C4-2B (cell line): ENCODE data around the gene EIF3L.

ENCODE experiments used
- H3K27ac ChIP-seq: fragments of 450-650 bp; 2 replicates; pipeline ENCODE4 v1.5.1; 2017
- ZFX ChIP-seq: fragments of 450-650 bp; IDR thresholded peaks from 2 replicates; pipeline ENCODE4 v1.6.1; 2017
- TF ChIP-seq, protein P1 (sequence below): fragments of 450-650 bp; conservative IDR thresholded peaks from 2 replicates; pipeline ENCODE4 v1.5.1; 2017; ENCODE audit warnings: mild to moderate bottlenecking

EIF3L gene

DNA sequence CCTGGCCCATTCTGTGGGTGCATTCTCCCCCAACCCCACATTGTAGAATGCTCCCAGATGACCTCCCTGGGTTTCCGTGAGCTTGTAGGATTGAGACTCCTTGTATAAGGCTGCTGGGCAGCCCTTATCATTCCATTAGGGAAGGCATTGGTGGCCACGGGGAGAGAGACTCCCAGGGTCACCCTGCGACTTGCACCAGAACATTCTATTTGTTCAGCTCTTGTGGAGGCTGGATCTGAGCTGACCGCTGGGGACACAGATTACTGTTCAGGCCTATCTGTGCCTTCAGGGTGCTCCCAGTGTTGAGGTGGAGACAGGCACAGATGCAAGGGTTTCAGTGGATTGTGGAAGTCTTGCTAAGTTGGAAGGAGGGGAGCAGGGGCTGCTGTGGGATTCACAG, 74.7 kb downstream of the EIF3L start:
- no peak for TF ChIP-seq ZFX
- TF ChIP-seq, protein P1, sequence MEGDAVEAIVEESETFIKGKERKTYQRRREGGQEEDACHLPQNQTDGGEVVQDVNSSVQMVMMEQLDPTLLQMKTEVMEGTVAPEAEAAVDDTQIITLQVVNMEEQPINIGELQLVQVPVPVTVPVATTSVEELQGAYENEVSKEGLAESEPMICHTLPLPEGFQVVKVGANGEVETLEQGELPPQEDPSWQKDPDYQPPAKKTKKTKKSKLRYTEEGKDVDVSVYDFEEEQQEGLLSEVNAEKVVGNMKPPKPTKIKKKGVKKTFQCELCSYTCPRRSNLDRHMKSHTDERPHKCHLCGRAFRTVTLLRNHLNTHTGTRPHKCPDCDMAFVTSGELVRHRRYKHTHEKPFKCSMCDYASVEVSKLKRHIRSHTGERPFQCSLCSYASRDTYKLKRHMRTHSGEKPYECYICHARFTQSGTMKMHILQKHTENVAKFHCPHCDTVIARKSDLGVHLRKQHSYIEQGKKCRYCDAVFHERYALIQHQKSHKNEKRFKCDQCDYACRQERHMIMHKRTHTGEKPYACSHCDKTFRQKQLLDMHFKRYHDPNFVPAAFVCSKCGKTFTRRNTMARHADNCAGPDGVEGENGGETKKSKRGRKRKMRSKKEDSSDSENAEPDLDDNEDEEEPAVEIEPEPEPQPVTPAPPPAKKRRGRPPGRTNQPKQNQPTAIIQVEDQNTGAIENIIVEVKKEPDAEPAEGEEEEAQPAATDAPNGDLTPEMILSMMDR, result no peak
- H3K27ac ChIP-seq, result no peak overlapping the region

DNA sequence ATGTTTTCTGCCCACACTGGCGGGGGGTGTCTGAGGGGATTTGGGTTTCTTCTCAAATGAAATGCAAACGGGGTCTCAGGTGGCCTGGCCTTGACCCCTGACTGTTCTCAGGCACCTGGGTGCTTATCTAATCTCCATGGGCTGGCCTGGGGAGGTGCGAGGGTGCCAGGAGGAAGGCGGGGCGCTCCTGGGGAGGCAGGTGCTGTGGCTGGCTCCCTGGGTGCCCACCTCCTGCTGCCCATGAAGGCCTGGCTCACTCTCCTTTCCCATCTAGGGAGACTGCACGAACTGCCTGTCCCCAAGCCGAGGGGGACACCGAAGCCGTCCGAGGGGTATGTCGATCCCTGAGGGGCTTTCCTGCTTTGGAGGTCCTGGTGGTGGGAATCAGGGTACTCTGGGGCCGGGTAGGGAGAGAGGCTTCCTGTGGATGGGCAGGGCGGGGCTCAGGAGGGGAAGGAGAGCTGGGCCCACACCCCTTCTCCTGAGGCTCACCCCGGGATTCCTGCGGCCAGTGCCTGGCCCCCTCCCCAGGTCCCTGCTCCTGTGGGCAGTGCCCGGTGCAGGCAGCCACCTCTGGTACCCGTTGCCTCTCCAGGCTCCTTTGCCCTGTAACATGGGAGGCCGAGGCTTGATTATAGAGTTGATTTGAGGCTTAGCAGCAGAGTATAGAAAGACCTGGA, 75.3 kb downstream of the EIF3L start:
- TF ChIP-seq, protein P1, result no peak
- TF ChIP-seq ZFX, result no peak
- H3K27ac ChIP-seq, result no peak overlapping the region

DNA sequence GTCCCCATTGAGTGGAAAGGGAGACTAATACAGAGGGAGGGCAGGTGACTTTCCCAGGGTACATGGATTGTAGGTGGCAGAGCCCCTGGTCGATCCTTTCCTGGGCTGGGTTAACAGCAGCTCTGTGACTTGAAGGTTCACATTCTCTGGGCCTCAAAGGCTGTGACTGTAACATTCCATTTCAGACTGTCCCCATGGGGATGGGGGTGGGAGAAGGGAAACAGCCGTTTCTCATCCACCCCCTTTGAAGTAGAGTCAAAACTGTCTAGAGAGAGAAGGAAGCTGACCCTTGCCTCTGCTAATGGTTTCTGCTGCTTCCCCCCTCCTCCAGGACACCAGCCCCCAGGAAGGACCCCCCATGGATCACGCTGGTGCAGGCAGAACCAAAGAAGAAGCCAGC, 76.1 kb downstream of the EIF3L start:
- H3K27ac ChIP-seq, result no peak overlapping the region
- no peak for TF ChIP-seq ZFX
- TF ChIP-seq, protein P1, result no peak

DNA sequence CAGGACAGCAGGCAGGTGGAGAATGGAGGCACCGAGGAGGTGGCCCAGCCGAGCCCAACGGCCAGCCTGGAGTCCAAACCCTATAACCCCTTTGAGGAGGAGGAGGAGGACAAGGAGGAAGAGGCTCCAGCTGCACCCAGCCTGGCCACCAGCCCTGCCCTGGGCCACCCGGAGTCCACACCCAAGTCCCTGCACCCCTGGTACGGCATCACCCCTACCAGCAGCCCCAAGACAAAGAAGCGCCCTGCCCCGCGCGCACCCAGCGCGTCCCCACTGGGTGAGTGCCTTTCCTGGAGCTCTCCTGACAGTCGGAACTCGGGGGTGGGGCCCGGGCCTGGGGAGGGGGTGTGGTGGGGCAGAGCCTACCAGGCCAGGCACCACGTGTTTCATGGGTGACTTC, 76.5 kb downstream of the EIF3L start:
- H3K27ac ChIP-seq, result no peak overlapping the region
- no peak for TF ChIP-seq ZFX
- TF ChIP-seq, protein P1, result no peak

DNA sequence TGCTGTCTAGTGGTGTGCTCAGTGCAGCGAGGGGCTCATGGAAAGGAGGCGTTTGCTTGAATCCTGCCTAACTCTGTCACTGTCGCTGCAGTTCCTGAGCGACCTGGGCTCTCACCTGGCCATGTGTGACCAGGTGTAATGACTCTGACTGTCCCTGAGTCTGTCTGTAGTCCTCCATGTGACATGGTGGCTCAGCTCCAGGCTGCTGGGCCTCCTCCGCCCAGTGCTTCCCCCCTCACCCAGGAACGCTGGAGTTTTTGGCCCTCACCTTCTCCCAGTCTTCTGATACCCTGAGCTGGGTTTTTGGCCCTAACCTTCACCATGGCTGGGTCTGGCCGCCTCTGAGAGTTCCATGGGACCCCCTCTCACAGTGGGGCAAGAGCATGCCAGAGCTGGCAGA, 77.1 kb downstream of the EIF3L start:
- H3K27ac ChIP-seq, result no peak overlapping the region
- TF ChIP-seq, protein P1, result no peak
- TF ChIP-seq ZFX, result no peak

DNA sequence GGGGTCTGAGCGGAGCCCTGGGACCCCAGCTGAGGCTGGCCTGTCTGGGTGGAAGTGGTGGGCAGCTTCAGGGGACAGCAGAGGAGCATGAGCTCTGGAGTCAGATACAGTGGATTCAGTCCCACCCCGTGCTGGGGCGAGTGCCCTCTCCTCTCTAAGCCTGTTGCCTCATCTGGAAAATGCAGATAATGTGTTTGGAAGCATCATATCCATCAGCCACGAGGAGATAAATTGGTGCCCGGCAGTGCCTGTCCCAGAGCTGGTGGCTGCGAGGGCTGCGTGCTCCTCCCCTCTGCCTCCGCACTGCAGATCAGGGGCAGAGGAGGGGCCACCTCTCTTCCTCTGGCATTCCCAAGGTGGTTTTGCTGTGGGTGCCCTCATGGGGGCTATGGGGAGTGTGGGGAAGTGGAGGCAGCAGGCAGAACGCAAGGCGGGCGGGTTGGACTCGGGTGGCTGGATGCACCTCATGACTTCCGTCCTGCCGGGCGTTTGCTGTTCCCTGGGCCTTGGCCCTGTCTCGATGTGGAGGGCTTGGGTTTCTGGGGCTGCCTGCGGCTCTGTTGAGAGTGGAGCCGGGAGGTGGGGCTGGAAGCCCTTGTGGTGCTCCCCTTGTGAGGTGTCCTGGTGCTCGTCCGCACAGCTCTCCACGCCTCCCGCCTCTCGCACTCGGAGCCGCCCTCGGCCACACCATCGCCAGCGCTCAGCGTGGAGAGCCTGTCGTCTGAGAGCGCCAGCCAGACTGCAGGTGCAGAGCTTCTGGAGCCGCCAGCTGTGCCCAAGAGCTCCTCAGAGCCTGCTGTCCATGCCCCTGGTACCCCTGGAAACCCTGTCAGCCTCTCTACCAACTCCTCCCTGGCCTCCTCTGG, 77.8 kb downstream of the EIF3L start:
- no peak for TF ChIP-seq ZFX
- no peak overlapping the region for H3K27ac ChIP-seq

DNA sequence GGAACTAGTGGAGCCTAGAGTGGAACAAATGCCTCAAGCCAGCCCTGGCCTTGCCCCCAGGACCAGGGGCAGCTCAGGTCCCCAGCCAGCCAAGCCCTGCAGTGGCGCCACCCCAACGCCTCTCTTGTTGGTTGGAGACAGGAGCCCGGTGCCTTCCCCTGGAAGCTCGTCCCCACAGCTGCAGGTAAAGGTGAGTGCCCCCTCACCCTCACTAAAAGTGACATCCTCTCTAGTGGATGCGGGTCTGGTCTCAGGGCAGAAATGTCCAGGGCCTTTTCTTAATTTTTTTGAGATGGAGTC, 78.4 kb downstream of the EIF3L start:
- TF ChIP-seq, protein P1, result no peak
- TF ChIP-seq ZFX, result no peak
- H3K27ac ChIP-seq, result no peak overlapping the region
